Activated naive CD4-positive, alpha-beta T cell treated with anti-CD3 and anti-CD28 coated beads for 36 hours (primary cell): ENCODE data around the gene TENT4A. TPM values are rescaled to one million over a fixed set of nuclear protein-coding genes. Genes with fewer than 3 reads are reported as not detected.

Experiments
- CTCF ChIA-PET: fragments of 350-600 bp; sonication (Branson Sonifier 250); formaldehyde crosslinking; loops from one replicate; lab custom pipeline; 2021; ENCODE audit warnings: antibody characterized with exemption; lab: Charles Lee
- DNase-seq: peaks from one replicate; pipeline ENCODE4 v3.0.0-alpha.2; 2020
- H3K27ac Mint-ChIP-seq: one replicate; pipeline ENCODE4 v1.8.0; 2021; ENCODE audit warnings: mild to moderate bottlenecking, mixed read lengths
- H3K27me3 Mint-ChIP-seq: one replicate; pipeline ENCODE4 v1.8.0; 2021; ENCODE audit warnings: low read depth, mixed read lengths
- H3K36me3 Mint-ChIP-seq: one replicate; pipeline ENCODE4 v1.8.0; 2021; ENCODE audit warnings: low read depth, mixed read lengths
- H3K4me1 Mint-ChIP-seq: one replicate; pipeline ENCODE4 v1.8.0; 2021; ENCODE audit warnings: low read depth, mixed read lengths
- H3K4me3 Mint-ChIP-seq: one replicate; pipeline ENCODE4 v1.8.0; 2021; ENCODE audit warnings: mild to moderate bottlenecking, moderate library complexity, mixed read lengths
- H3K9me3 Mint-ChIP-seq: one replicate; pipeline ENCODE4 v1.8.0; 2021; ENCODE audit warnings: mixed read lengths
- intact Hi-C: fragments of 100-400 bp; cut with micrococcal nuclease; formaldehyde crosslinking; loops from one replicate; pipeline ENCODE4 v1.15.1; 2023
- total RNA-seq, 2 experiments: library from RNA; stranded (reverse); gene quantifications; one replicate each; pipeline ENCODE4 v1.2.3, GENCODE V29; 2021

The TENT4A gene
- total RNA-seq, 2 experiments from 2014 or later = 30.0 to 30.2 TPM

GRCh38 chr5:6737043-6737941 lies 24.1 kb downstream of the TENT4A start:
- DNase-seq = no peak
- CTCF ChIA-PET = interaction anchor here (1.9 kb wide), 1 partner anchor 16 kb away, joined by 4 read pairs; no protein-coding TSS in a partner anchor
- intact Hi-C loops = loop anchor here (1.0 to 5.0 kb wide), 2 partner anchors 24 to 360 kb away; partner anchors contain the start of genes MED10 and TENT4A
- Mint-ChIP-seq H3K36me3 (peaks cover 26% of the 10 kb centered on the region), H3K27me3 (no peaks in the 10 kb centered on the region), H3K4me3 (no peak overlapping the region), H3K9me3 (no peaks in the 10 kb centered on the region), H3K27ac (peak overlapping the region; percentile 78), H3K4me1 (peaks cover 50% of the 10 kb centered on the region)

GRCh38 chr5:6739603-6740002 lies 26.4 kb downstream of the TENT4A start:
- H3K4me3 Mint-ChIP-seq = no peak overlapping the region

GRCh38 chr5:6740586-6741150 lies 27.4 kb downstream of the TENT4A start:
- CTCF ChIA-PET = no interaction called here
- no peak overlapping the region for H3K4me3 Mint-ChIP-seq
- H3K36me3 Mint-ChIP-seq = peaks cover 33% of the 10 kb centered on the region
- no peaks in the 10 kb centered on the region for H3K9me3 Mint-ChIP-seq
- no peak overlapping the region for H3K27ac Mint-ChIP-seq
- intact Hi-C loops = no loop called here
- DNase-seq = no peak
- no peaks in the 10 kb centered on the region for H3K27me3 Mint-ChIP-seq
- peaks cover 21% of the 10 kb centered on the region for H3K4me1 Mint-ChIP-seq

More at GRCh38 chr5:6739603-6740002, 26.4 kb downstream of the TENT4A start:
- Mint-ChIP-seq H3K27ac (peak overlapping the region; percentile 41), H3K27me3 (no peaks in the 10 kb centered on the region), H3K9me3 (no peaks in the 10 kb centered on the region), H3K4me1 (peaks cover 28% of the 10 kb centered on the region), H3K36me3 (peaks cover 30% of the 10 kb centered on the region)
- no peak for DNase-seq
- CTCF ChIA-PET = no interaction called here
- intact Hi-C loops = loop anchor here (5.0 kb wide), 1 partner anchor 362 kb away; the partner anchor contains the start of gene MED10

GRCh38 chr5:6742081-6742758 lies 29.0 kb downstream of the TENT4A start:
- DNase-seq = no peak
- H3K27me3 Mint-ChIP-seq = no peaks in the 10 kb centered on the region
- no peak overlapping the region for H3K4me3 Mint-ChIP-seq
- no peak overlapping the region for H3K27ac Mint-ChIP-seq
- H3K36me3 Mint-ChIP-seq = peaks cover 36% of the 10 kb centered on the region
- peaks cover 10% of the 10 kb centered on the region for H3K4me1 Mint-ChIP-seq
- H3K9me3 Mint-ChIP-seq = no peaks in the 10 kb centered on the region
- CTCF ChIA-PET = no interaction called here
- intact Hi-C loops = no loop called here

- no peak overlapping the region for H3K4me3 Mint-ChIP-seq
- intact Hi-C loops = no loop called here
- CTCF ChIA-PET = interaction anchor here (1.3 kb wide), 1 partner anchor 119 kb away, joined by 3 read pairs; no protein-coding TSS in a partner anchor
- peaks cover 39% of the 10 kb centered on the region for H3K36me3 Mint-ChIP-seq
- no peak for DNase-seq
- peaks cover 7% of the 10 kb centered on the region for H3K4me1 Mint-ChIP-seq
- no peaks in the 10 kb centered on the region for H3K9me3 Mint-ChIP-seq
- H3K27me3 Mint-ChIP-seq = no peaks in the 10 kb centered on the region
- no peak overlapping the region for H3K27ac Mint-ChIP-seq
These were observed 29.9 kb downstream of the TENT4A start for GRCh38 chr5:6743161-6743560.

- no peak overlapping the region for H3K4me3 Mint-ChIP-seq
- intact Hi-C loops = loop anchor here (1.0 to 5.0 kb wide), 4 partner anchors 32 to 1253 kb away; partner anchors contain the start of genes NSUN2, SRD5A1 and TENT4A
- no peak for DNase-seq
- no peaks in the 10 kb centered on the region for H3K27me3 Mint-ChIP-seq
- peaks cover 41% of the 10 kb centered on the region for H3K36me3 Mint-ChIP-seq
- CTCF ChIA-PET = interaction anchor here (0.6 to 1.8 kb wide), 11 partner anchors 13 to 139 kb away, joined by 3 to 11 read pairs (median 4); partner anchors contain the start of genes NSUN2 and SRD5A1
- no peaks in the 10 kb centered on the region for H3K9me3 Mint-ChIP-seq
- H3K27ac Mint-ChIP-seq = no peak overlapping the region
- peaks cover 7% of the 10 kb centered on the region for H3K4me1 Mint-ChIP-seq
These were observed 31.8 kb downstream of the TENT4A start for GRCh38 chr5:6744841-6745705.

- H3K36me3 Mint-ChIP-seq = peaks cover 41% of the 10 kb centered on the region
- no peak overlapping the region for H3K27ac Mint-ChIP-seq
- DNase-seq = peak; percentile 35
- intact Hi-C loops = loop anchor here (1.0 to 5.0 kb wide), 4 partner anchors 32 to 1253 kb away; partner anchors contain the start of genes NSUN2, SRD5A1 and TENT4A
- H3K4me3 Mint-ChIP-seq = no peak overlapping the region
- H3K27me3 Mint-ChIP-seq = no peaks in the 10 kb centered on the region
- no peaks in the 10 kb centered on the region for H3K9me3 Mint-ChIP-seq
- peaks cover 7% of the 10 kb centered on the region for H3K4me1 Mint-ChIP-seq
- CTCF ChIA-PET = interaction anchor here (0.6 to 1.8 kb wide), 9 partner anchors 14 to 140 kb away, joined by 3 to 11 read pairs (median 4); partner anchors contain the start of genes NSUN2 and SRD5A1
These were observed 32.5 kb downstream of the TENT4A start for GRCh38 chr5:6745706-6746222.

- CTCF ChIA-PET = interaction anchor here (0.8 to 1.8 kb wide), 5 partner anchors 30 to 131 kb away, joined by 3 to 7 read pairs (median 3); partner anchors contain the start of genes NSUN2 and SRD5A1
- Mint-ChIP-seq H3K4me3 (no peak overlapping the region), H3K9me3 (no peaks in the 10 kb centered on the region), H3K4me1 (peaks cover 7% of the 10 kb centered on the region), H3K36me3 (peaks cover 43% of the 10 kb centered on the region), H3K27me3 (no peaks in the 10 kb centered on the region), H3K27ac (no peak overlapping the region)
- intact Hi-C loops = loop anchor here (5.0 kb wide), 2 partner anchors 454 to 1254 kb away; no protein-coding TSS in a partner anchor
- DNase-seq = no peak
These were observed 33.0 kb downstream of the TENT4A start for GRCh38 chr5:6746244-6746643.

GRCh38 chr5:6747103-6747502 lies 33.9 kb downstream of the TENT4A start:
- DNase-seq = no peak
- CTCF ChIA-PET = no interaction called here
- intact Hi-C loops = loop anchor here (5.0 kb wide), 2 partner anchors 455 to 1255 kb away; no protein-coding TSS in a partner anchor
- H3K4me3 Mint-ChIP-seq = no peak overlapping the region
- no peaks in the 10 kb centered on the region for H3K9me3 Mint-ChIP-seq
- H3K27me3 Mint-ChIP-seq = no peaks in the 10 kb centered on the region
- H3K36me3 Mint-ChIP-seq = peaks cover 47% of the 10 kb centered on the region
- no peak overlapping the region for H3K27ac Mint-ChIP-seq
- peaks cover 7% of the 10 kb centered on the region for H3K4me1 Mint-ChIP-seq

- no peak overlapping the region for H3K27ac Mint-ChIP-seq
- peaks cover 53% of the 10 kb centered on the region for H3K36me3 Mint-ChIP-seq
- H3K9me3 Mint-ChIP-seq = no peaks in the 10 kb centered on the region
- peaks cover 7% of the 10 kb centered on the region for H3K4me1 Mint-ChIP-seq
- no peaks in the 10 kb centered on the region for H3K27me3 Mint-ChIP-seq
- no peak overlapping the region for H3K4me3 Mint-ChIP-seq
- DNase-seq = no peak
- intact Hi-C loops = loop anchor here (5.0 kb wide), 2 partner anchors 456 to 1256 kb away; no protein-coding TSS in a partner anchor
- CTCF ChIA-PET = no interaction called here
These were observed 34.9 kb downstream of the TENT4A start for GRCh38 chr5:6748142-6748541.
